Activated T-helper 17 cell treated with anti-CD3 and anti-CD28 coated beads, Interleukin-2, amount 50 U/mL, for 72 hours (primary cell): Measurements from ENCODE around the gene THRAP3. TPM values are rescaled to one million over a fixed set of nuclear protein-coding genes. Genes with fewer than 3 reads are reported as not detected.

Experiments used
- ATAC-seq: fragments of 150-1000 bp; cut with Tn5 transposase; replicated peaks from 2 replicates; pipeline ENCODE4 v1.10.0; 2021; ENCODE audit warnings: mild to moderate bottlenecking, moderate library complexity
- H3K27ac Mint-ChIP-seq: one replicate; pipeline ENCODE4 v1.8.0; 2022; ENCODE audit warnings: mixed read lengths
- H3K27me3 Mint-ChIP-seq: one replicate; pipeline ENCODE4 v1.8.0; 2022; ENCODE audit warnings: mixed read lengths
- H3K36me3 Mint-ChIP-seq: one replicate; pipeline ENCODE4 v1.8.0; 2022; ENCODE audit warnings: low read depth, mild to moderate bottlenecking, mixed read lengths
- H3K4me1 Mint-ChIP-seq: one replicate; pipeline ENCODE4 v1.8.0; 2022; ENCODE audit warnings: mixed read lengths
- H3K4me3 Mint-ChIP-seq: one replicate; pipeline ENCODE4 v1.8.0; 2022; ENCODE audit warnings: mild to moderate bottlenecking, mixed read lengths
- H3K9me3 Mint-ChIP-seq: one replicate; pipeline ENCODE4 v1.8.0; 2022; ENCODE audit warnings: mixed read lengths
- total RNA-seq, 2 donors: library from RNA; stranded (reverse); gene quantifications; one replicate each; pipeline ENCODE4 v1.2.3, GENCODE V29; 2022

Gene THRAP3
- total RNA-seq, 2 donors from 2014 or later = 115 to 152 TPM

GRCh38 chr1:36307601-36308330 is 83.5 kb downstream of the THRAP3 start:
- Mint-ChIP-seq H3K27me3 (no peaks in the 10 kb centered on the region), H3K9me3 (no peaks in the 10 kb centered on the region), H3K27ac (peak overlapping the region; percentile 100), H3K4me3 (peak overlapping the region; percentile 100), H3K4me1 (peaks cover 30% of the 10 kb centered on the region), H3K36me3 (peaks cover 89% of the 10 kb centered on the region)
- no peak for ATAC-seq

- Mint-ChIP-seq H3K36me3 (peaks cover 74% of the 10 kb centered on the region), H3K4me3 (peak overlapping the region; percentile 57), H3K27ac (no peak overlapping the region), H3K4me1 (peaks cover 23% of the 10 kb centered on the region), H3K27me3 (no peaks in the 10 kb centered on the region), H3K9me3 (no peaks in the 10 kb centered on the region)
- no peak for ATAC-seq
Observed at GRCh38 chr1:36309397-36309796, 85.2 kb downstream of the THRAP3 start.

GRCh38 chr1:36320291-36320761 is 96.1 kb downstream of the THRAP3 start:
- Mint-ChIP-seq H3K9me3 (no peaks in the 10 kb centered on the region), H3K27me3 (no peaks in the 10 kb centered on the region), H3K4me1 (peaks cover 21% of the 10 kb centered on the region), H3K36me3 (peaks cover 49% of the 10 kb centered on the region), H3K27ac (peak overlapping the region; percentile 84), H3K4me3 (peak overlapping the region; percentile 71)
- no peak for ATAC-seq

GRCh38 chr1:36320767-36321118 is 96.5 kb downstream of the THRAP3 start:
- ATAC-seq = no peak

GRCh38 chr1:36321119-36321951 is 97.1 kb downstream of the THRAP3 start:
- Mint-ChIP-seq H3K9me3 (no peaks in the 10 kb centered on the region), H3K27me3 (no peaks in the 10 kb centered on the region), H3K27ac (peak overlapping the region; percentile 77), H3K4me3 (peak overlapping the region; percentile 71), H3K4me1 (peaks cover 21% of the 10 kb centered on the region), H3K36me3 (peaks cover 41% of the 10 kb centered on the region)
- ATAC-seq = peak; percentile 17

More at GRCh38 chr1:36320767-36321118, 96.5 kb downstream of the THRAP3 start:
- Mint-ChIP-seq H3K9me3 (no peaks in the 10 kb centered on the region), H3K4me1 (peaks cover 21% of the 10 kb centered on the region), H3K27me3 (no peaks in the 10 kb centered on the region), H3K4me3 (peak overlapping the region; percentile 71), H3K36me3 (peaks cover 44% of the 10 kb centered on the region), H3K27ac (peak overlapping the region; percentile 84)

GRCh38 chr1:36322041-36322785 is 98.0 kb downstream of the THRAP3 start:
- H3K9me3 Mint-ChIP-seq = no peaks in the 10 kb centered on the region
- no peak for ATAC-seq
- H3K36me3 Mint-ChIP-seq = peaks cover 43% of the 10 kb centered on the region
- H3K4me3 Mint-ChIP-seq = peak overlapping the region; percentile 67
- H3K27me3 Mint-ChIP-seq = no peaks in the 10 kb centered on the region
- H3K27ac Mint-ChIP-seq = peak overlapping the region; percentile 77
- H3K4me1 Mint-ChIP-seq = peaks cover 30% of the 10 kb centered on the region

GRCh38 chr1:36322786-36323635 is 98.8 kb downstream of the THRAP3 start:
- peaks cover 36% of the 10 kb centered on the region for H3K36me3 Mint-ChIP-seq

GRCh38 chr1:36323636-36324352 is 99.6 kb downstream of the THRAP3 start, which contains the start of gene EVA1B:
EVA1B (minus strand) TSS chr1:36323645; CDS start chr1:36323037, 608 bp downstream.
- ATAC-seq = peak; percentile 67
- H3K36me3 Mint-ChIP-seq = peaks cover 31% of the 10 kb centered on the region
- H3K4me3 Mint-ChIP-seq = peak within 1 kb of the TSS; percentile 64
- peak within 1 kb of the TSS; percentile 82 for H3K27ac Mint-ChIP-seq
- H3K9me3 Mint-ChIP-seq = no peaks in the 10 kb centered on the region
- H3K4me1 Mint-ChIP-seq = peaks cover 24% of the 10 kb centered on the region
- H3K27me3 Mint-ChIP-seq = no peaks in the 10 kb centered on the region

More at GRCh38 chr1:36322786-36323635, 98.8 kb downstream of the THRAP3 start:
- no peaks in the 10 kb centered on the region for H3K27me3 Mint-ChIP-seq
- no peaks in the 10 kb centered on the region for H3K9me3 Mint-ChIP-seq
- H3K4me1 Mint-ChIP-seq = peaks cover 27% of the 10 kb centered on the region
- H3K27ac Mint-ChIP-seq = no peak overlapping the region
- ATAC-seq = peak; percentile 40
- peak overlapping the region; percentile 45 for H3K4me3 Mint-ChIP-seq

- Mint-ChIP-seq H3K4me1 (peaks cover 24% of the 10 kb centered on the region), H3K27me3 (no peaks in the 10 kb centered on the region), H3K27ac (peak overlapping the region; percentile 82), H3K36me3 (peaks cover 26% of the 10 kb centered on the region), H3K9me3 (no peaks in the 10 kb centered on the region), H3K4me3 (peak overlapping the region; percentile 64)
- no peak for ATAC-seq
Observed at GRCh38 chr1:36324353-36324703, 100.1 kb downstream of the THRAP3 start.

- Mint-ChIP-seq H3K4me3 (no peak overlapping the region), H3K27me3 (no peaks in the 10 kb centered on the region), H3K36me3 (peaks cover 15% of the 10 kb centered on the region), H3K27ac (peak overlapping the region; percentile 63), H3K4me1 (peaks cover 18% of the 10 kb centered on the region), H3K9me3 (no peaks in the 10 kb centered on the region)
- ATAC-seq = no peak
Observed at GRCh38 chr1:36326499-36326898, 102.3 kb downstream of the THRAP3 start.

- peaks cover 15% of the 10 kb centered on the region for H3K4me1 Mint-ChIP-seq
- ATAC-seq = peak; percentile 24
- no peak overlapping the region for H3K4me3 Mint-ChIP-seq
- H3K9me3 Mint-ChIP-seq = no peaks in the 10 kb centered on the region
- peak overlapping the region; percentile 80 for H3K27ac Mint-ChIP-seq
- peaks cover 11% of the 10 kb centered on the region for H3K36me3 Mint-ChIP-seq
- no peaks in the 10 kb centered on the region for H3K27me3 Mint-ChIP-seq
Observed at GRCh38 chr1:36327421-36328087, 103.3 kb downstream of the THRAP3 start.

- Mint-ChIP-seq H3K36me3 (peaks cover 11% of the 10 kb centered on the region), H3K27me3 (no peaks in the 10 kb centered on the region), H3K9me3 (no peaks in the 10 kb centered on the region), H3K4me3 (no peak overlapping the region), H3K27ac (peak overlapping the region; percentile 80), H3K4me1 (peaks cover 15% of the 10 kb centered on the region)
- no peak for ATAC-seq
Observed at GRCh38 chr1:36328088-36328480, 103.8 kb downstream of the THRAP3 start.

- H3K27ac Mint-ChIP-seq = no peak overlapping the region
- ATAC-seq = no peak
- H3K9me3 Mint-ChIP-seq = no peaks in the 10 kb centered on the region
- peaks cover 15% of the 10 kb centered on the region for H3K4me1 Mint-ChIP-seq
- no peaks in the 10 kb centered on the region for H3K27me3 Mint-ChIP-seq
- no peak overlapping the region for H3K4me3 Mint-ChIP-seq
- H3K36me3 Mint-ChIP-seq = peaks cover 11% of the 10 kb centered on the region
Observed at GRCh38 chr1:36328713-36329112, 104.5 kb downstream of the THRAP3 start.
